ENCODE measurements around the gene GARS1.
"Not testable (repeated sequence)": the region's sequence is repeated elsewhere in the genome, so short reads cannot be mapped to it uniquely, and the experiment has no call there.

GARS1 gene

GRCh38 chr7:30627026-30627425 lies 32.3 kb downstream of the GARS1 start:
- H3K36me3 ChIP-seq (ENCODE audit: control insufficient read depth, insufficient read depth, low read length): peaks cover 91% of the 10 kb centered on the region
- WGBS, 2 experiments (ENCODE audit: insufficient coverage in 2 of 2): 93 to 98% methylated on average over 3 to 4 of the region's 4 CpGs
- H3K4me1 ChIP-seq (ENCODE audit: control insufficient read depth, insufficient read depth, low read length, poor library complexity, severe bottlenecking): no peaks in the 10 kb centered on the region
- no peak overlapping the region for H3K4me3 ChIP-seq (ENCODE audit: extremely low read depth, insufficient read depth, low read length, poor library complexity, severe bottlenecking)
- no peak overlapping the region for H3K27ac ChIP-seq (ENCODE audit: low read depth, low read length, severe bottlenecking)
- no peaks in the 10 kb centered on the region for H3K9me3 ChIP-seq (ENCODE audit: control insufficient read depth, low read length)

- H3K27ac ChIP-seq (ENCODE audit: low read depth, low read length, severe bottlenecking): no peak overlapping the region
- 100% methylated on average over 2 to 3 of the region's 4 CpGs for WGBS, 2 experiments (ENCODE audit: insufficient coverage in 2 of 2)
- H3K4me1 ChIP-seq (ENCODE audit: control insufficient read depth, insufficient read depth, low read length, poor library complexity, severe bottlenecking): no peaks in the 10 kb centered on the region
- no peaks in the 10 kb centered on the region for H3K9me3 ChIP-seq (ENCODE audit: control insufficient read depth, low read length)
- H3K36me3 ChIP-seq (ENCODE audit: control insufficient read depth, insufficient read depth, low read length): peaks cover 98% of the 10 kb centered on the region
- no peak overlapping the region for H3K4me3 ChIP-seq (ENCODE audit: extremely low read depth, insufficient read depth, low read length, poor library complexity, severe bottlenecking)
Observed at GRCh38 chr7:30630986-30631385, 36.3 kb downstream of the GARS1 start.

- Histone ChIP-seq H3K27ac (ENCODE audit: low read depth, low read length, severe bottlenecking) (no peak overlapping the region), H3K4me3 (ENCODE audit: extremely low read depth, insufficient read depth, low read length, poor library complexity, severe bottlenecking) (no peak overlapping the region), H3K4me1 (ENCODE audit: control insufficient read depth, insufficient read depth, low read length, poor library complexity, severe bottlenecking) (no peaks in the 10 kb centered on the region), H3K36me3 (ENCODE audit: control insufficient read depth, insufficient read depth, low read length) (peaks cover 79% of the 10 kb centered on the region), H3K9me3 (ENCODE audit: control insufficient read depth, low read length) (no peaks in the 10 kb centered on the region)
- WGBS, 2 experiments (ENCODE audit: insufficient coverage in 2 of 2): 90 to 95% methylated on average over 2 of the region's 3 CpGs
Observed at GRCh38 chr7:30633223-30633622, 38.5 kb downstream of the GARS1 start.

GRCh38 chr7:30634193-30634626 lies 39.5 kb downstream of the GARS1 start:
- Histone ChIP-seq H3K9me3 (ENCODE audit: control insufficient read depth, low read length) (no peaks in the 10 kb centered on the region), H3K4me3 (ENCODE audit: extremely low read depth, insufficient read depth, low read length, poor library complexity, severe bottlenecking) (no peak overlapping the region), H3K4me1 (ENCODE audit: control insufficient read depth, insufficient read depth, low read length, poor library complexity, severe bottlenecking) (no peaks in the 10 kb centered on the region), H3K27ac (ENCODE audit: low read depth, low read length, severe bottlenecking) (no peak overlapping the region), H3K36me3 (ENCODE audit: control insufficient read depth, insufficient read depth, low read length) (peaks cover 70% of the 10 kb centered on the region)
- 86 to 100% methylated on average over 1 of the region's 1 CpG for WGBS, 2 experiments (ENCODE audit: insufficient coverage in 2 of 2)

- no peak overlapping the region for H3K4me3 ChIP-seq (ENCODE audit: extremely low read depth, insufficient read depth, low read length, poor library complexity, severe bottlenecking)
- H3K9me3 ChIP-seq (ENCODE audit: control insufficient read depth, low read length): no peaks in the 10 kb centered on the region
- no peak overlapping the region for H3K27ac ChIP-seq (ENCODE audit: low read depth, low read length, severe bottlenecking)
- 79 to 86% methylated on average over 3 to 5 of the region's 6 CpGs for WGBS, 2 experiments (ENCODE audit: insufficient coverage in 2 of 2)
- no peaks in the 10 kb centered on the region for H3K4me1 ChIP-seq (ENCODE audit: control insufficient read depth, insufficient read depth, low read length, poor library complexity, severe bottlenecking)
- H3K36me3 ChIP-seq (ENCODE audit: control insufficient read depth, insufficient read depth, low read length): peaks cover 65% of the 10 kb centered on the region
Observed at GRCh38 chr7:30634634-30635201, 40.0 kb downstream of the GARS1 start.

- Histone ChIP-seq H3K4me3 (ENCODE audit: extremely low read depth, insufficient read depth, low read length, poor library complexity, severe bottlenecking) (no peak overlapping the region), H3K36me3 (ENCODE audit: control insufficient read depth, insufficient read depth, low read length) (peaks cover 54% of the 10 kb centered on the region), H3K4me1 (ENCODE audit: control insufficient read depth, insufficient read depth, low read length, poor library complexity, severe bottlenecking) (no peaks in the 10 kb centered on the region), H3K9me3 (ENCODE audit: control insufficient read depth, low read length) (no peaks in the 10 kb centered on the region), H3K27ac (ENCODE audit: low read depth, low read length, severe bottlenecking) (no peak overlapping the region)
- 98 to 100% methylated on average over 4 to 5 of the region's 6 CpGs for WGBS, 2 experiments (ENCODE audit: insufficient coverage in 2 of 2)
Observed at GRCh38 chr7:30635798-30636197, 41.1 kb downstream of the GARS1 start.

- H3K36me3 ChIP-seq (ENCODE audit: control insufficient read depth, insufficient read depth, low read length): peaks cover 29% of the 10 kb centered on the region
- not testable (repeated sequence) for H3K27ac ChIP-seq (ENCODE audit: low read depth, low read length, severe bottlenecking)
- WGBS, 2 experiments (ENCODE audit: insufficient coverage in 2 of 2): no CpG with 5 or more reads among the region's 29 CpGs
Observed at GRCh38 chr7:30642322-30642721, 47.6 kb downstream of the GARS1 start.

GRCh38 chr7:30642789-30643188 lies 48.1 kb downstream of the GARS1 start:
- H3K36me3 ChIP-seq (ENCODE audit: control insufficient read depth, insufficient read depth, low read length): peaks cover 29% of the 10 kb centered on the region
- no peak overlapping the region for H3K4me3 ChIP-seq (ENCODE audit: extremely low read depth, insufficient read depth, low read length, poor library complexity, severe bottlenecking)
- no CpG with 5 or more reads among the region's 4 CpGs for WGBS, 2 experiments (ENCODE audit: insufficient coverage in 2 of 2)
- no peaks in the 10 kb centered on the region for H3K9me3 ChIP-seq (ENCODE audit: control insufficient read depth, low read length)
- H3K27ac ChIP-seq (ENCODE audit: low read depth, low read length, severe bottlenecking): no peak overlapping the region
- H3K4me1 ChIP-seq (ENCODE audit: control insufficient read depth, insufficient read depth, low read length, poor library complexity, severe bottlenecking): no peaks in the 10 kb centered on the region

More at GRCh38 chr7:30642322-30642721, 47.6 kb downstream of the GARS1 start:
- not testable (repeated sequence) for H3K4me1 ChIP-seq (ENCODE audit: control insufficient read depth, insufficient read depth, low read length, poor library complexity, severe bottlenecking); H3K9me3 ChIP-seq (ENCODE audit: control insufficient read depth, low read length); H3K4me3 ChIP-seq (ENCODE audit: extremely low read depth, insufficient read depth, low read length, poor library complexity, severe bottlenecking)

- Histone ChIP-seq H3K4me1 (ENCODE audit: control insufficient read depth, insufficient read depth, low read length, poor library complexity, severe bottlenecking) (no peaks in the 10 kb centered on the region), H3K4me3 (ENCODE audit: extremely low read depth, insufficient read depth, low read length, poor library complexity, severe bottlenecking) (no peak overlapping the region), H3K27ac (ENCODE audit: low read depth, low read length, severe bottlenecking) (no peak overlapping the region), H3K9me3 (ENCODE audit: control insufficient read depth, low read length) (no peaks in the 10 kb centered on the region), H3K36me3 (ENCODE audit: control insufficient read depth, insufficient read depth, low read length) (peaks cover 29% of the 10 kb centered on the region)
- WGBS, 2 experiments (ENCODE audit: insufficient coverage in 2 of 2): 92 to 96% methylated on average over 2 to 3 of the region's 4 CpGs
Observed at GRCh38 chr7:30644286-30644955, 49.7 kb downstream of the GARS1 start.

- Histone ChIP-seq H3K36me3 (ENCODE audit: control insufficient read depth, insufficient read depth, low read length) (peaks cover 29% of the 10 kb centered on the region), H3K27ac (ENCODE audit: low read depth, low read length, severe bottlenecking) (no peak overlapping the region), H3K9me3 (ENCODE audit: control insufficient read depth, low read length) (no peaks in the 10 kb centered on the region), H3K4me3 (ENCODE audit: extremely low read depth, insufficient read depth, low read length, poor library complexity, severe bottlenecking) (no peak overlapping the region), H3K4me1 (ENCODE audit: control insufficient read depth, insufficient read depth, low read length, poor library complexity, severe bottlenecking) (no peaks in the 10 kb centered on the region)
- WGBS, 2 experiments (ENCODE audit: insufficient coverage in 2 of 2): 100% methylated on average over 2 of the region's 3 CpGs; no CpG with 5 or more reads in 1 of the 2 experiments
Observed at GRCh38 chr7:30645661-30646060, 51.0 kb downstream of the GARS1 start.

GRCh38 chr7:30646154-30646553 lies 51.5 kb downstream of the GARS1 start:
- no peaks in the 10 kb centered on the region for H3K4me1 ChIP-seq (ENCODE audit: control insufficient read depth, insufficient read depth, low read length, poor library complexity, severe bottlenecking)
- H3K27ac ChIP-seq (ENCODE audit: low read depth, low read length, severe bottlenecking): no peak overlapping the region
- no peak overlapping the region for H3K4me3 ChIP-seq (ENCODE audit: extremely low read depth, insufficient read depth, low read length, poor library complexity, severe bottlenecking)
- no peaks in the 10 kb centered on the region for H3K9me3 ChIP-seq (ENCODE audit: control insufficient read depth, low read length)
- 98 to 100% methylated on average over 5 to 11 of the region's 12 CpGs for WGBS, 2 experiments (ENCODE audit: insufficient coverage in 2 of 2)
- H3K36me3 ChIP-seq (ENCODE audit: control insufficient read depth, insufficient read depth, low read length): peaks cover 29% of the 10 kb centered on the region

Data from mesodermal cell (in vitro differentiated cells).